Measurements from ENCODE around the gene MPDZ.

MPDZ gene

GRCh38 chr9:13071921-13072320 lies 207.6 kb downstream of the MPDZ start:
- H3K4me3 ChIP-seq (ENCODE audit: low read depth in 1 of 2, low read length in 2 of 2) = no peak overlapping the region
- no peaks in the 10 kb centered on the region for H3K9me3 ChIP-seq (ENCODE audit: control insufficient read depth in 1 of 2, low read length in 2 of 2)
- no peaks in the 10 kb centered on the region for H3K36me3 ChIP-seq (ENCODE audit: control insufficient read depth in 1 of 2, insufficient read depth in 2 of 2, low read length in 2 of 2)
- H3K9ac ChIP-seq (ENCODE audit: low read depth in 1 of 2, low read length in 2 of 2) = no peak overlapping the region
- no peak overlapping the region for H3K27ac ChIP-seq (ENCODE audit: low read depth, low read length)
- no peaks in the 10 kb centered on the region for H3K27me3 ChIP-seq (ENCODE audit: control insufficient read depth in 1 of 2, insufficient read depth in 2 of 2, low read length in 2 of 2)
- H3K4me1 ChIP-seq (ENCODE audit: control insufficient read depth in 1 of 2, insufficient read depth in 2 of 2, low read length in 2 of 2) = no peaks in the 10 kb centered on the region

GRCh38 chr9:13070612-13071595 lies 208.6 kb downstream of the MPDZ start:
- no peak overlapping the region for H3K27ac ChIP-seq (ENCODE audit: low read depth, low read length)

GRCh38 chr9:13069498-13069897 lies 210.0 kb downstream of the MPDZ start:
- Histone ChIP-seq H3K27ac (ENCODE audit: low read depth, low read length) (no peak overlapping the region), H3K27me3 (ENCODE audit: control insufficient read depth in 1 of 2, insufficient read depth in 2 of 2, low read length in 2 of 2) (no peaks in the 10 kb centered on the region), H3K4me1 (ENCODE audit: control insufficient read depth in 1 of 2, insufficient read depth in 2 of 2, low read length in 2 of 2) (no peaks in the 10 kb centered on the region), H3K36me3 (ENCODE audit: control insufficient read depth in 1 of 2, insufficient read depth in 2 of 2, low read length in 2 of 2) (no peaks in the 10 kb centered on the region), H3K9me3 (ENCODE audit: control insufficient read depth in 1 of 2, low read length in 2 of 2) (no peaks in the 10 kb centered on the region), H3K9ac (ENCODE audit: low read depth in 1 of 2, low read length in 2 of 2) (no peak overlapping the region), H3K4me3 (ENCODE audit: low read depth in 1 of 2, low read length in 2 of 2) (no peak overlapping the region)

More at GRCh38 chr9:13070612-13071595, 208.6 kb downstream of the MPDZ start:
- Histone ChIP-seq H3K36me3 (ENCODE audit: control insufficient read depth in 1 of 2, insufficient read depth in 2 of 2, low read length in 2 of 2) (no peaks in the 10 kb centered on the region), H3K27me3 (ENCODE audit: control insufficient read depth in 1 of 2, insufficient read depth in 2 of 2, low read length in 2 of 2) (no peaks in the 10 kb centered on the region), H3K4me3 (ENCODE audit: low read depth in 1 of 2, low read length in 2 of 2) (no peak overlapping the region), H3K9ac (ENCODE audit: low read depth in 1 of 2, low read length in 2 of 2) (no peak overlapping the region), H3K9me3 (ENCODE audit: control insufficient read depth in 1 of 2, low read length in 2 of 2) (no peaks in the 10 kb centered on the region), H3K4me1 (ENCODE audit: control insufficient read depth in 1 of 2, insufficient read depth in 2 of 2, low read length in 2 of 2) (no peaks in the 10 kb centered on the region)

GRCh38 chr9:13064676-13065075 lies 214.8 kb downstream of the MPDZ start:
- Histone ChIP-seq H3K36me3 (ENCODE audit: control insufficient read depth in 1 of 2, insufficient read depth in 2 of 2, low read length in 2 of 2) (no peaks in the 10 kb centered on the region), H3K27me3 (ENCODE audit: control insufficient read depth in 1 of 2, insufficient read depth in 2 of 2, low read length in 2 of 2) (no peaks in the 10 kb centered on the region), H3K9ac (ENCODE audit: low read depth in 1 of 2, low read length in 2 of 2) (no peak overlapping the region), H3K9me3 (ENCODE audit: control insufficient read depth in 1 of 2, low read length in 2 of 2) (no peaks in the 10 kb centered on the region), H3K4me1 (ENCODE audit: control insufficient read depth in 1 of 2, insufficient read depth in 2 of 2, low read length in 2 of 2) (no peaks in the 10 kb centered on the region), H3K27ac (ENCODE audit: low read depth, low read length) (no peak overlapping the region), H3K4me3 (ENCODE audit: low read depth in 1 of 2, low read length in 2 of 2) (no peak overlapping the region)

- no peaks in the 10 kb centered on the region for H3K36me3 ChIP-seq (ENCODE audit: control insufficient read depth in 1 of 2, insufficient read depth in 2 of 2, low read length in 2 of 2)
- H3K27me3 ChIP-seq (ENCODE audit: control insufficient read depth in 1 of 2, insufficient read depth in 2 of 2, low read length in 2 of 2) = no peaks in the 10 kb centered on the region
- H3K27ac ChIP-seq (ENCODE audit: low read depth, low read length) = no peak overlapping the region
These were observed 215.5 kb downstream of the MPDZ start for GRCh38 chr9:13063880-13064459.

GRCh38 chr9:13061390-13061789 lies 218.1 kb downstream of the MPDZ start:
- Histone ChIP-seq H3K4me3 (ENCODE audit: low read depth in 1 of 2, low read length in 2 of 2) (no peak overlapping the region), H3K9me3 (ENCODE audit: control insufficient read depth in 1 of 2, low read length in 2 of 2) (no peaks in the 10 kb centered on the region), H3K27ac (ENCODE audit: low read depth, low read length) (no peak overlapping the region)

More at GRCh38 chr9:13063880-13064459, 215.5 kb downstream of the MPDZ start:
- no peaks in the 10 kb centered on the region for H3K4me1 ChIP-seq (ENCODE audit: control insufficient read depth in 1 of 2, insufficient read depth in 2 of 2, low read length in 2 of 2)
- no peaks in the 10 kb centered on the region for H3K9me3 ChIP-seq (ENCODE audit: control insufficient read depth in 1 of 2, low read length in 2 of 2)
- H3K4me3 ChIP-seq (ENCODE audit: low read depth in 1 of 2, low read length in 2 of 2) = no peak overlapping the region
- H3K9ac ChIP-seq (ENCODE audit: low read depth in 1 of 2, low read length in 2 of 2) = no peak overlapping the region

More at GRCh38 chr9:13061390-13061789, 218.1 kb downstream of the MPDZ start:
- Histone ChIP-seq H3K9ac (ENCODE audit: low read depth in 1 of 2, low read length in 2 of 2) (no peak overlapping the region), H3K36me3 (ENCODE audit: control insufficient read depth in 1 of 2, insufficient read depth in 2 of 2, low read length in 2 of 2) (no peaks in the 10 kb centered on the region), H3K4me1 (ENCODE audit: control insufficient read depth in 1 of 2, insufficient read depth in 2 of 2, low read length in 2 of 2) (no peaks in the 10 kb centered on the region), H3K27me3 (ENCODE audit: control insufficient read depth in 1 of 2, insufficient read depth in 2 of 2, low read length in 2 of 2) (no peaks in the 10 kb centered on the region)
